ENCODE results near the gene CARM1.
"Not testable (repeated sequence)": the region's sequence is repeated elsewhere in the genome, so short reads cannot be mapped to it uniquely, and the experiment has no call there.

CARM1 gene

DNA sequence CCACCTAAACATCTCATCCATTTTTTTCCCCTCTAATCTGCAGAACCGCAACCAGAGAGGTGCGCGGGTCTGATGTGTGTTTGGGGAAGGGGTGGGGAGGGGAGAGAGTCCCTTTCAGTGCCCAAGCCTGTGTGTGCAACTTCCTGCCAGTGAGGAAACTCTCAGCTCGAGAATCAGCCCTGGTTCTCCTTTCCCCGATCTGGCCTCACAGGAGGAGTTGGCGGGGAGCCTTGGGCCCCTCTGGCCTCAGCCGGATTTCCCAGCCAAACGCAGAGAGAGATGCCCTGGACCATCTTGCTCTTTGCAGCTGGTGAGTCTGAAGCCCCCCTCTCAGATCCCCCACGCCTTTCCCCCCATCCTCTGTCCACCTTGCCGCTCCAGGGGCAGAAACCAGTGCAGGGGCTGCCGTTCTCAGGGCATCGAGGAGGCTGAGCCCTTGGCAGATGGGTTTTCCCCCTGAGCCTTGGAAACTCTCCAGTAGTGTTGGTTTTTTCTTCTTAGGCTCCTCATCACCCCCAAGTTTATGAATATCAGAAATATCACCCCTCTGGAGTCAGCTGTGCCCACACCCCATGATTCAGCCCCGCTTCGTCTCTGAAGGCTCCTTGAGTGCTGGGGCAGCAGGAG is 23.0 kb upstream of the CARM1 start, which contains the start of gene C19orf38:
Gene C19orf38, plus strand, starts transcription at position 186 of the 627 bp plus-strand sequence. Its CDS starts 94 bp downstream, at position 280.
- DNase-seq, result no peak

DNA sequence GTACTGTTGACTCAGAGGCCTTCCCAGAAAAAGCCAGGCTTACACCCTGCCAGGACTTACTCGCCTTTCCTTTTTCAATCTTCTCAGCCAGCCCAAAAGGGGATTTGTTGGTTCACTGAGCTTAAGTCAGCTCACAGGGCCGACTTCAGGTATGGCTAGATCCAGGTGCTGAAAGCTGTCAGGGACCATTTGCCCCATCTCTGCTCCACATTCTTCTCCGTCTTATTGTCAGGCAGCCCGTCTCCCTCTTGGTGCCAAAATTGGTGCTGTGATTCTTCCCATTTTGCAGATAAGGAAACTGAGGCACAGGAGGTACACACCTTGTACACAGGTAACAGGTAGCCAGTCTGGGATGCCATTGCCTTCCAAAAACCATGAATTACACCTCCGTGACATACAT is 20.7 kb upstream of the CARM1 start:
- no peak for DNase-seq

DNA sequence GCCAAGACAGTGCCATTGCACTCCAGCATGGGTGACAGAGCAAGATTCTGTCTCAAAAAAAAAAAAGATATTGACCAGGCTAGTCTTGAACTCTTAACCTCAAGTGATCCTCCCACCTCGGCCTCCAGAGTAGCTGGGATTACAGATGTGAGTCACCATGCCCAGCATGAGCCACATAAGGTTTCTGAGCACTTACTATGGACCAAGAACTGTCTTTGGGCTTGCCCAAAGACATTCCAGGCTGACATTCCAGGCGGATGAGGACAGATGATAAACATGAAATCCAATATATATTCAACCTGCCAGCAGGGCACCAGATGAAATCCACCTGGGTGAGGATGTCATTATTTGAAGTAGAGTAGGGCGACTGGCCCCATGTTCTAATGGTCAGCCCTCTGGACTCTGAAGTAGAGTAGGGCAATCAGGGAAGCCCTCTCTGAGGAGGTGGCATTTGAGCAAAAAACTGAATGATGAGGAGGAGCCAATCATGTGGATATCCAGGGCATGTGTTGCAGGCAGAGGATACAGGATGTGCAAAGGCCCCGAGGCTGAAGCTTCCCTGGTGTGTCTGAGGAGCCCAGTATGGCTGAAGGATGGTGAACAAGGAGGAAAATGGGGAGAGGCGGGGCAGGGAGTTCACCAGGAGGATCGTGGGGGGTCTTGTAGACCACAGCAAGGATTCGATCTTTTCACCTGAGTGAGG is 19.1 kb upstream of the CARM1 start:
- DNase-seq, result no peak

DNA sequence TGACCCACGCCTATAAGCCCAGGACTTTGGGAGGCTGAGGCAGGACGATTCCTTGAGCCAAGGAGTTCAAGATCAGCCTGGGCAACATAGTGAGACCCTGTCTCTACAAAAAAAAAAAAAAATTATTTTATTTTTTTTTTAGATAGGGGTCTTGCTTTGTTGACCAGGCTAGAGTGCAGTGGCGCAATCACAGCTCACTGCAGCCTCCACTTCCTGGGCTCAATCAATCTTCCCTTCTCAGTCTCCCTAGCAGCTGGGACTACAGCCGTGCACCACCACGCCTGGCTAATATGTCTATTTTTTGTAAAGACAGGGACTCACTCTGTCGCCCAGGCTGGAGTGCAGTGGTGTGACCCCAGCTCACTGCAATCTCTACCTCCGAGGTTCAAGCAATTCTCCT is 18.4 kb upstream of the CARM1 start:
- no peak for DNase-seq

DNA sequence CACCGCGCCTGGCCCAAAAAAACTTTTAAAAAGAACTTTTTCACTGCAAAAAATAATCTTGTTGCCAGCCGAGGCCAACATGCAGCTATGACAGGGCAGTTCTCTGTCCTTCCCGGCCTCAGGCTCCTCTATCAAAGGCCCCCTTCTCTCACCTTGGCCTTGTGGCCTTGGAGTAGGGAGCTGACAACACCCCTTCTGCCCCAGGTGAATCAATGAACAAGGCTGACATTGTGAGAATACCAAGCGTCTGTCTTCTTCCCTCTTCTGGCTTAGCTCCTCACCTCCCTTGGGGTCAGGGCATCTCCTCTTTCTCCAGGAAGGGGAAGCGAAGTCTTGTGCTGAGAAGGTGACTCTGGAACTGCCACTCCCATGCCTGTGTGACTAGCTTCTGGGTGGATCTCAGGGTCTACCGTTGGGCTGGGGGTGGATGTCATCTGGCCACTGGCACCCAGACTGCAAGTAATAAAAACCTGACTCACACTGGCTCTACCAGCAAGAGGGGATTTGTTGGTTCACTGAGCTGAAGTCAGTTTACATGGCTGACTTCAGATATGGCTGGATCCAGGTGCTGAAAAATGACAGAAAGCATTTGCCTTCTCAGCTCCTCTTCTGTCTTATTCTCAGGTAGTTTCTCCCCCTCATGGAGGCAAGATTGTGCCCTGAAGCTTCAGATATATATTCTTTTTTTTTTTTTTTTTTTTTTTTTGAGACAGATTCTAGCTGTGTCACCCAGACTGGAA is 16.8 kb upstream of the CARM1 start:
- no peak for DNase-seq

DNA sequence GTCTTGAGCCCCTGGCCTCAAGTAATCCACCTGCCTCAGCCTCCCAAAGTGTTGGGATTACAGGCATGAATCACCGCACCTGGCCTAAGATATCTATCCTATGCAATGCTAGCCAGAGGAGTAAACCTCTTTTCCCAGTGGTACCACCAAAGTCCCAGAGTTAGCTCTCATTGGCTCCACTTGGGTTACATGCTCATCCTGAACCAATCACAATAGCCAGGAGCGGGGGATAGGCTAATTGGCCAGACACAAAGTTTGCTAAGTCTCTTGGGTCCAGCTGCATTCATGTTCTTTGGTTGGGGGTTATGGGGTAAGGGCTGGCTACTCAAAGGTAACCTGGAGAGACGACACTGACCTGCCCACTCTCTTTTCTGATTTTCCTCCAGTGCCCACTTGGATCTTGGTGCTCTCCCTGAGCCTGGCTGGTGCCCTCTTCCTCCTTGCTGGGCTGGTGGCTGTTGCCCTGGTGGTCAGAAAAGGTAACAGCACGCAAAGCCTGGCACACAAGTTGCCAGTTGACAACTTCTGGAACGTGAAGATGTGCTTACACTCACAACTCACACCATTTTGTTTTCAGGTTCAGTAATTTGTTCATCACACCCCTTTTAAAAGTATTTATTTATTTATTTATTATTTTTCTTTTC is 15.4 kb upstream of the CARM1 start:
- peak in 1 of 2 donors; percentile 42 for DNase-seq

DNA sequence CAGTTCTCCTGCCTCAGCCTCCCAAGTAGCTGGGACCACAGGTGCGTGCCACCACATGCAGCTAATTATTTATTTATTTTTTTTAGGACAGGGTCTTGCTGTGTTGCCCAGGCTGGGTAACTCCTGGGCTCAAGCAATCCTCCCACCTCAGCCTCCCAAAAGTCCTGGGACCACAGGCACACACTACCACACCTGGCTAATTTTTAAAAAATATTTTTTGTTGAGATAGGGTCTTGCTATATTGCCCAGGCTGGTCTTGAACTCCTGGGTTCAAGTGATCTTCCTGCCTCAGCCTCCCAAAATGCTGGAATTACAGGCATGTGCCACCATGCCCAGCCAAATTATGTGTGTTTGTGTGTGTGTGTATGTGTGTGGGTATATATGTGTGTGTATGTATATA is 14.5 kb upstream of the CARM1 start:
- not testable (repeated sequence) for DNase-seq

DNA sequence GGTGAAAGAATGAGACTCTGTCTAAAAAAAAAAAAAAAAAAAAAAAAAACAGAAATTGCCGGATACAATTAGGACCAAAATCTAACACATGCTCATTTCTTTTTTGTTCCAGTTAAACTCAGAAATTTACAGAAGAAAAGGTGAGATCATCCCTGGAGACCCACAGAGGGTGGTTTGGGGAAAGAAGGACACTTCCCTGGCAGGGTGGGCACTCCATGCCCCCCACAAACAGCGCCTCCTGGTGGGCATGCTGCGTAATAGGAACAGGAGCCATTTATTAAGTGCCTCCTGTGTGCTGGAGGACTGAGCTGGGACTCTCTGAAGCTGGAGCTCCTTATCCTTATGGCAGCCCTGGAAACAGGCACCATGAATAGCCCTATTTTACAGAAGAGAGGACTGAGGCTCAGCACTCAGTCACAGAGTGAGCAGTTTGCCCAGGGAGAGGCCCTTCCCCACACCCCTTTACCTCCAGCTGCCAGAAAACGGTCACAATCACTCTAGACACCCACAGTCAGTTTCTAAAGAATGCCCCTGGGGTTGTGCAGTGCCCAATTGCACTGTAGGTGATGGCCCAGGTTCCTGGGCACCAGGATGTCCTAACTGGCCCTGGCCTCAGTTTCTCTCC is 13.0 kb upstream of the CARM1 start:
- DNase-seq, result peak; percentile 41 to 42

DNA sequence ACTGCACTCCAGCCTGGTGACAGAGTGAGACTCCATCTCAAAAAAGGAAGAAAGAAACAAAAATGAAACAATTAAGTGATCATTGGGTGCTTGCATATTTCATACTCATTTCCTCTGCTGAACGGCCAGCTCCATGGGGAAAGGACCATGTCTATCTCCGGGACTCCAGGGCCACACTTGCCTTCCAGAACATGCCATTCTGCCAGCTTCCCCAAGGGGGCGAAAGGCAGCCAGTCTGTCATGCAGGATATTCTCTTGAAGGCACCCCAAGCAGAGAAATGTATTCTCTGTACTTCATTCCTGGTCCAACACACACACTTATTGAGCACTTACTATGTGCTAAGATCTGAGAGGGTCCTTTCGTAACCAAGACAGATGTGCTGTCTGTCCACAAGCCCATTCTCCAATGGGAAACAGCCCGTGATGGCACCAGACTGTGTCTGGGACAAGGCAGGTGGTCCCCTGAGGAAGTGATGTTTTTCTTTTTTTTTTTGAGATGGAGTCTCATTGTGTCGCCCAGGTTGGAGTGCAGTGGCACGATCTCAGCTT is 10.2 kb upstream of the CARM1 start:
- DNase-seq, result peak; percentile 37 to 49

DNA sequence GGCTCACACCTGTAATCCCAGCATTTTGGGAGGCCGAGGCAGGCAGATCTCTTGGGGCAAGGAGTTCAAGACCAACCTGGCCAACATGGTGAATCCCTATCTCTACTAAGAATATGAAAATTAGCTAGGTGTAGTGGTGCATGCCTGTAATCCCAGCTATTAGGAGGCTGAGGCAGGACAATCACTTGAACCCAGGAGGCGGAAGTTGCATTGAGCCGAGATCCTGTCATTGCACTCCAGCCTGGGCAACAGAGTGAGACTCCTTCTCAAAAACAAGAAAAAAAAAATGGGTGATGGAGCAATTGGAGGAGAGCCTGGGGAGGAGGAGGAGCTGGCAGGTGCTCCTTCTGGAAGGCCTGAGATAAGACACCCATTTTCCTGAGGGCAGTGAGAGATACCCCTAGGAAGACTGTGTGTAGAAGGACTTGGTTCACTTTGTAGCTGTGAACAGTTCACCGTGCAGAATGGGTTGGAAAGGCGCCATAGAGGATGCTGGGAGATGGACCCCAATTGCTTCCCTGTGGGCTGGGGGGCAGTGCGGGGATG is 8.7 kb upstream of the CARM1 start:
- no peak for DNase-seq

DNA sequence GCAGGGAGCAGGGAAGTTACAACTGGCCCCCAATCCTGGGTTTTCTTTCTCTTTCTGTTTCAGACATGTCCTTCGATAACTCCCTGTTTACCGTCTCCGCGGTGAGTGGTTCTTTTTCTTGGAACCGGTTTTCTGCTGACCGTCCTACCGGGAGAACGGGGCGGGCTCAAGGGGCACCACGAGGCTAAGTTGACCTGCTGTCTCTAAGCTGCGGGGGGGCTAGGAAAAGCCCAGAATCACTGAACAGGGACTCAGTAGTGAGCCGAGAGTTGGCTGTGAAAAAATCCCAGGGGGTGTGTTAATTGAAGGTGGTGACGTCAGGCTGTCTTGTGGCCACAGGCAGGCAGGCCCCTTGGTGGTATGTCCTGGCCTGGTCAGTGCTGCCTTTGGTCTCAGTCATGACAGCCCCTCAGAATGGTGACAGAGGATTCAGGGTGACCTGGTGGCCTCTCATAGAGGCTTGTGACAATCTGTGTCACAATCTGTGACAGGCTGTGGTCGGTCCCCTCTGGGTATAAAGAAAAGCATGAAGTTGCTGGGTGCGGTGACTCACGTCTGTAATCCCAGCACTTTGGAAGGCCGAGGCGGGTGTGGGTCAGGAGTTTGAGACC is 8.1 kb upstream of the CARM1 start:
- DNase-seq, result no peak

DNA sequence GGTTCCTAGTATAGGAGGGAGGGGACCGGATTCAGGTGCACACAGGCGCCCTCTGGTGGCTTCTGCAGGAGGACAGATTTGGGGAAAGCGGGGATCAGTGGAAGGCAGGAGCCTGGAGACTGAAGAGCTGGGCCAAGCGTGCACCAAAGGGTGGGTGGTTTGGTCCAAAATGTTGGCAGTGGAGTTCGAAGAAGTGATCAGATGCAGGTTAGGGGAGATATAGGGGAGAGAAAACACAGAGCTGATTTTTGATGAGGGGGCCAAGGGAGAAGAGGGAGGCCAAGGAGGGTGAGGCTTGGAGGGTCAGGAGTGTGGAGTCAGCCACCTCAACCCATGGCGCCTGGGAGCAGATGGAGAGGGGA is 6.8 kb upstream of the CARM1 start:
- DNase-seq, result peak; percentile 87 to 89

DNA sequence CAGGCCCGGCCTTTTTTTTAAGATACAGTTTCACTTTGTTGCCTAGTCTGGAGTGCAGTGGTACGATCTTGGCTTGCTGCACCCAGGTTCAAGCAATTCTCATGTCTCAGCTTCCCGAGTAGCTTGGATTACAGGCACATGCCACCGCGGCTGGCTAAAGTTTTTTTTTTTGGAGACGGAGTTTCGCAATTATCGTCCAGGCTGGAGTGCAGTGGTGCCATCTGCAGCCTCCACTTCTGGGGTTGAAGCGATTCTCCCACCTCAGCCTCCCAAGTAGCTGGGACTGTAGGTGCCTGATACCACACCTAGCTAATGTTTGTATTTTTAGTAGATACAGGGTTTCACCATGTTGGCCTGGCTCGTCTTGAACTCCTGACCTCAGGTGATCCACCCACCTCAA is 4.9 kb upstream of the CARM1 start:
- DNase-seq, result no peak

DNA sequence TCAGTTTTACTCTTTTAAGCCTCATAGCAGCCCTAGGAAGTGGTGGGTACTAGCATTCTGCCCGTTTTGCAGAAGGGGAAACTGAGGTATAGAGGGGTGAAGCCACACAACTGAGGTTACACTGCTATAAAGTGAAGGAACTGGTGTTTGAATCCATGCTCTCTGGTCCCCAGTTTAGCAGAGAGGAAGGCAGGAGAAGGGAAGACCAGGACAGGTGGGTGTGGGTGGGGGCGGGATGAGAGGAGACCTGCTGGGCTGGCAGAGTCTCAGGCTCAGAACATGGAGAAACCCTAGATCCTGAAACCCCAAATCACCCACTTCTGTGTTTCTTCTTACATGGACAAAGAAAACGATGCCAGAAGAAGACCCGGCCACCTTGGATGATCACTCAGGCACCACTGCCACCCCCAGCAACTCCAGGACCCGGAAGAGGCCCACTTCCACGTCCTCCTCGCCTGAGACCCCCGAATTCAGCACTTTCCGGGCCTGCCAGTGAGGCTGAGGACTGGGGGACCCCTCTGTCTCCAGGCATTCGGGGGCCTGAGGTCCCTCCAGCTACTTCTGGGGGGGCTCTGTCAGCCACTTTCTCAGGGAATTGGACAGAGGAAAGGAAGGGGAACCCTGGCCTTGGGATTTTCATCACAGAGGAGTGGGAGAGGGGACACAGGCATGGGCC is 2.3 kb upstream of the CARM1 start:
- no peak for DNase-seq

DNA sequence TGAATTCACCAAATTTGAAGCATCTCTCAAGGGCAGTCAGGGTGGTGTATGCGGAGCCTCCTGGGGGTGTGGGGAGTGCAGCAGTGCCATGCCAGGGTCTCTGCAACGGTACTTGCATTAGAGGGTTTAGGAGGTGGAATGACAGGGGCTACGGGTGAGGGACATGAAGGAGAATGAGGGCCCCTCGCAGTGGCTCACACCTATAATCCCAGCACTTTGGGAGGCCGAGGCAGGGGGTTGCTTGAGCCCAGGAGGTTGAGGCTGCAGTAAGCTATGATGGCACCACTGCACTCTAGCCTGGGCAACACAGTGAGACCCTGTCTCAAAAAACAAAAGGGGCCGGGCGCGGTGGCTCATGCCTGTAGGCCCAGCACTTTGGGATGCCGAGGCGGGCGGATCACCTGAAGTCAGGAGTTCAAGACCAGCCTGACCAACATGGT is 1.5 kb upstream of the CARM1 start:
- not testable (repeated sequence) for DNase-seq

DNA sequence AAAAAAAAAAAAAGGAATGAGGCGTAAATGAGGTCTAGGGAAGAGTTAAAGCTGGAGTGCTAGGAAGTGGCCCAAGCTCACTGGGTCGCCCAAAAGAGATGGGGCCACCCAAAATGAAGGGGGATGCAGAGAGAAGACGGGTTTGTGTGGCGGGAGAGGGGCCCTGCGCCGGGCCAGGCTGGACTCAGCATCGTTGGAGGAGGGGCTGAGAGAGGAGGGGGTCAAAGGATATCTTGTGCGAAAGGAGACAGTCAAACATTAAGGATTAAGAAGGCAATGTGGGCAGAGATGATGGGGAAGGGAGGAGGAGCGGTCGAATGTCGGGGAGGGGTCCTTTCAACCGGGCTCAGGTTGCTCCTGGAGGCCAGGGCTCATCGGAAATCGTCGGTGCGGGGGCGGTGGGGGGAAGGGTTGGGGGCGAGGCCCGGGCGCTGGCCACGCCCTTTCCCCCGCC is 825 bp upstream of the CARM1 start:
- no peak for DNase-seq

DNA sequence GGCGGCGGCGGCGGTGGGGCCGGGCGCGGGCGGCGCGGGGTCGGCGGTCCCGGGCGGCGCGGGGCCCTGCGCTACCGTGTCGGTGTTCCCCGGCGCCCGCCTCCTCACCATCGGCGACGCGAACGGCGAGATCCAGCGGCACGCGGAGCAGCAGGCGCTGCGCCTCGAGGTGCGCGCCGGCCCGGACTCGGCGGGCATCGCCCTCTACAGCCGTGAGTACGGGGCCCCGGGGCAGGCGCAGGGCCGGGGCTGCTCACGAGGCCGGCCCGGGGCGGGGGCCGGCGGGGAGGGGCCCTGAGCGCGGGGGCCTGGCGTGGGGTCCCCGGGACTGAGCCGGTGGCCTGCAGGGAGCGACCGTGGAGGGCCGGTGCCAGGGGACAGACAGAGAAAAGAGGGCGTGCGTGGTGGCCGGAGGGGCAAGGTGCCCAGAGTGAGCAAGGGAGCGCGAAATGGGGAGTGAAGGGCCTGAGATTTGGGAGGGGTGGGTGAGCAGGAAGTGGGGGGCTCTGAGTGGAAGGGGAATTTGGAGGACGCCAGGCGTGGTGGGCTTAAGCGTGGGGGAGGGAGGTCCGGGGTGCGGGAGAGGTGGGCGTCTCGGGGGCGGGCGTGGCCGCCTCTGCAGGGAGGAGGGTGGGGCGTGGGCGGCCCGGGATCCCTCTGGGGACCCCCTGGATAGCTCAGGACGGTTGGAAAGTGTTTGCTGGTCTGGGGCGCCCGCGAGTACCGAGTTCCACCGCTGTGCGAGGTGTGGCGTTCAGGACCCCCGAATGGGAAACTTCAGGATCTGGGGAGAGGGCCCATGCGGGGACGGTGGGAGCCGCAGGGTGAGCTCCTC is 575 bp downstream of the CARM1 start:
- DNase-seq, result peak; percentile 31 to 43

DNA sequence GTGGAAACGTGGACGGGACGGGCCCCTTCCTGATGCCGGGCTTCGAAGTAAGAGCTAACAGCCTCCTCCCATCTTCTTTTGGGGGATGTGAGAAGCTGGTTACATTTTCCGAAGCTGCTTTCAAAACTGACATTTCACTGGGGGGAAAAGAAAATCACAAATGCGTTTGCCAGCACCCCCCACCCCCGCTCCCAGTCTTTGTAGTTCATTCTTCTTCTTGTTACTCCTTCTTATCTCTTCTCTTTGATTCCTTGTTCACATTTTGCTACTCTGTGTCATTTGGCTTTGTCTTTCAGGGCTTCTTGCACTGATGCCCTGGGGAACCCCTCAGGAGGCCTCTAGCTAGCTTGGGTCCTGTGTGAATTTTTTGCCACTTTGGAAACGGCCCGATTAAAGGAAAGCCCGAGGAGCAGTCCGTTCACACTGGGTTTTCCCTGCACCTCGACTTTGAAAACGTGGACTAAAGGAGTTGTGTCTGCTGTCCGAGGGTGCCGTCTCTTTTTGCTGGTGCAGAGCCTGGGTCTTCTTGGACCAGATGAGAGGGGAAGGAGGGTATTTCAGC is 1.3 kb downstream of the CARM1 start:
- DNase-seq, result peak in 1 of 2 donors; percentile 43

DNA sequence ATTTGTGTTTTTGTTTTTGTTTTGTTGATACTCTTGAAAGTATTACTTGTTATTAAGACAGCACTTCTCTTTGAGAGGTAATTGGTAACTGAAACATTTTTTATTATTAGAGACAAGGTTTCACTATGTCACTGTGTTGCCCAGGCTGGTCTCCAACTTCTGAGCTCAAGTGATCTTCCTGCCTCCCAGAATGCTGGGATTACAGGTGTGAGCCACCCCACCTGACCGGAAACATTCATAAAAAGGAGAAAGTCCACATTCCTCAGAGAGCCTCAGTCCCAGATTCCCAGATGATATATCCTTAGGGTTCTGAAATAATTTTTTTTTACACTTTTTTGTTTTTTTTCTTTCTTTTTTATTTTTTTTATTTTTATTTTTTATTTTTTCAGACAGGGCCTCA is 2.7 kb downstream of the CARM1 start:
- no peak for DNase-seq
